GM12873 (cell line): ENCODE data around the gene ENTPD5.

Experiments used
- CTCF ChIP-seq: IDR thresholded peaks from 2 replicates; pipeline ENCODE4 v1.5.1; 2012; ENCODE audit warnings: low read depth, mild to moderate bottlenecking, moderate library complexity, low read length, control low read depth; ENCODE audit not compliant: insufficient read depth; ENCODE audit errors: missing control alignments

The ENTPD5 gene

DNA sequence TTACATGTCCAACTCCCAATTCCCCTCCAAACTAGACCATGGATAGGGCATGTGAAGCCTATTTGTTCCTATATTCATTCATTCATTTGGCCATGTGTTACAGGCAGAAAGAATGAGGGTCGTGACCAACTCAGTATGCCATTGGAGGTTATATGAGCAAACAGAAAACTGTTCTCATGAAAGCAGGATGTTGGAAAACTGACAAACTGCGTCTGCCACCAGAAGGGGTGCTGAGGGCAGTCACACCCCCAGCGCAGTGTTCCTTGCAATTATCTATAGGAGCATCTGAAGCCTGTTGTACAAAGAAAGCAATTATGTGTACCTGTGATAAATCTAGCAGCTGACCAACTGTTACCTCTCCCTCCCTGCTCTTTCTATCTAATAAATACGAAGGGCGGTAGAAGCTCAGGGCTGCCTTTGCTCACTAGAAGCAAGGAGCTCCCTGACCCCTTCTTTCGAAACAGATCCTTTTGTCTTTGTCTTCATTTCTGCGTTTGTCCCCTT is 21.1 kb downstream of the ENTPD5 start:
- no peak for TF ChIP-seq CTCF

- no peak for TF ChIP-seq CTCF
Observed at GRCh38 chr14:73997108-73997943, 21.8 kb downstream of the ENTPD5 start.

DNA sequence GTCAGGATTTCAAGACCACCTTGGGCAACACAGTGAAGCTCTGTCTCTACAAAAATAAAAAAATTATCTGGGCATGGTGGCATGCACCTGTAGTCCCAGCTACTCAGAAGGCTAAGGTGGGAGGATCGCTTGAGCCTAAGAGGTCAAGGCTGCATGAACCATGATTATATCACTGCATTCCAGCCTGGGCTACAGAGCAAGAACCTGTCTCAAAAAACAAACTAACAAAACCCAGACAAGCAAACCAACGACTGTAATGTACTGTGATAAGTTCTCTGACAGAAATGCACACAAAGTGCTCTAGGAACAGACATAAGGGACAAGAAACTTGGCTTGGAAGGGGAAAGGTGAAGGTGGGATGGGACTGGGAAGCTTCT is 22.4 kb downstream of the ENTPD5 start:
- TF ChIP-seq CTCF, result no peak

GRCh38 chr14:73995977-73996378 is 23.1 kb downstream of the ENTPD5 start:
- no peak for TF ChIP-seq CTCF

GRCh38 chr14:73991092-73991491 is 28.0 kb downstream of the ENTPD5 start:
- TF ChIP-seq CTCF, result no peak

DNA sequence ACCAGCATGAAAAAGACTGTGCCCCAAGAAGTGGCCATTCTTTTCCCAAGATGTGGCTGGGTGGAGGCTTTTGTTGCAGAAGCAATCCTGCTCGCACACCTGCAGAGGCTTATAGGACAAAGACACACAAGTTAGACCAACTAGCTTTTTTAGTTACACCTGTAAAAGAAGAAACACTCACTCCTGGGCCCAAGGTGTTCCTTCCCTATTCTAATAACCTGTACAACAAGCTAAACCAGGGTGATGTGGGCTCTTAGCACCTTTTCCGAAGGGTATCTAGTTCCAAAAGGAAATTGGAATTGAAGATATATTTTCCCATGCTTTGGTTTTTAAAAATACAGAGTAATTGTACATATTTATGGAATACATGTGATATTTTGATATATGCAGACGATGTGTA is 31.0 kb downstream of the ENTPD5 start:
- TF ChIP-seq CTCF, result no peak

DNA sequence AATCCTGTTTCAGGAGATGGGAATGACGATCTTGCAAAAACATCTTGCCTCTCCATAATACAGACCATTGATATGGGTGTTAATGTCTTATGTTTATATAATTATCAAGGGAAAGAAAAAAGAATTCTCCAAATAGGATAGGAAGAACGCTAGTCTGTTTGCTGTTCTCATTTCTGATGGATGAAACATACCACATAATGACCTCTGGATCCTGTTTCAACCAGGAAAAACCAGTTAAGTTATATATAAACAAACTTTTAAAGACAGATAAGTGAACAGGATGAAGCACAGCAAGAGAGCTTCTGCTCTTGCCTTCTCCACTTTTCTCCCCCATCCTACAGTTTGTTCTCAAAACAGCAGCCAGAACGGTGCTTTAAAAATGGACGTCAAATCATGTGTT is 41.2 kb downstream of the ENTPD5 start:
- TF ChIP-seq CTCF, result no peak
